Measurements from ENCODE around the gene PCNX1. TPM values are rescaled to one million over a fixed set of nuclear protein-coding genes. Genes with fewer than 3 reads are reported as not detected.

The PCNX1 gene
- total and polyA plus RNA-seq, 9 of the 15 experiments (the other 6 are each of a cell fraction or from before 2014, with no cell fraction given): 0.30 to 4.5 (median 2.3) TPM

DNA sequence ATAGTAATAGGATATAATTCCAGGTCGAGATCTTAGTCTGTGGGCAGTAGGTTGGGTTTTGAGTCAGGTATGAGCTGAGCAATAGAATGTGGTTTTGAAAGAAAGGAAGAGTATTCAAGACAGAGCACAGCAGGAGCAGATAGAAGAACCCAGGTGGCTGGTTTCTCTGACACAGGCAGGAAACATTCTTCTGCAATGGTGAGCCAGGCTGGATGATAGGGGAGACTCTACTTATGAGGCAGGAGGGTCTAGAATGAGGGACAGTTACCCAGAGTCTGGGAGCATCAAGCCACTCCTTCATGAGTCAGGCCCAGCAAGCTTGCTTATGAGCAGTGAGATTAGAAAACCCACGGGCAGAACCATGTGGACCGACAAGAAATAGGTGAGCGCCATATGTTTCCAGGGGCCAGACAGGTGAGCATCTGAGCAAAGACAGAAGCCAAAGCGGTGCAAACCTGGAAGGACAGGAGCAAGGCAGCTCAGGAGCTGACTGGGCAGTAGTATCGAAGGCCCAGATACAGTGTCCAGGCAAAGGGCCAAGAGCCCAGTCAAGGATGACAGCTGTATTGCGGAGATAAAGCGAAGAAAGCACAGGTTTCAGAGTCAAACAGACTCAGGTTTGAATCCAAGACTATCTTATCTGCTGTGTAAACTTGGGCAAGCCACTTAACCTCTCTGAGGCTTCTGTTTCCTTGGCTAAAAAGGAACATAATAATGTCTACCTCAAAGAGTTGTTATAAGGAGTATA, 22.5 kb upstream of the PCNX1 start (continued):
- peak in 1 of 2 experiments; percentile 93; a peak in 2 of 4 replicates for TF ChIP-seq RCOR1 (IDR thresholded peaks at IDR 0.05; ENCODE audit: borderline replicate concordance in 1 of 2, low read depth in 2 of 2, low read length in 2 of 2)
- TF ChIP-seq MTA2 (IDR thresholded peaks at IDR 0.05; ENCODE audit: low read depth): peak; percentile 45; the same call in 1 of the 2 replicates
- TF ChIP-seq, protein P1, sequence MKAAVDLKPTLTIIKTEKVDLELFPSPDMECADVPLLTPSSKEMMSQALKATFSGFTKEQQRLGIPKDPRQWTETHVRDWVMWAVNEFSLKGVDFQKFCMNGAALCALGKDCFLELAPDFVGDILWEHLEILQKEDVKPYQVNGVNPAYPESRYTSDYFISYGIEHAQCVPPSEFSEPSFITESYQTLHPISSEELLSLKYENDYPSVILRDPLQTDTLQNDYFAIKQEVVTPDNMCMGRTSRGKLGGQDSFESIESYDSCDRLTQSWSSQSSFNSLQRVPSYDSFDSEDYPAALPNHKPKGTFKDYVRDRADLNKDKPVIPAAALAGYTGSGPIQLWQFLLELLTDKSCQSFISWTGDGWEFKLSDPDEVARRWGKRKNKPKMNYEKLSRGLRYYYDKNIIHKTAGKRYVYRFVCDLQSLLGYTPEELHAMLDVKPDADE (conservative IDR thresholded peaks at IDR 0.05; ENCODE audit: control insufficient read depth, low read depth, low read length): no peak
- no peak for TF ChIP-seq MTF1 (CRISPR knock-in tag; IDR thresholded peaks at IDR 0.05; ENCODE audit: borderline replicate concordance)
- TF ChIP-seq, protein P2, sequence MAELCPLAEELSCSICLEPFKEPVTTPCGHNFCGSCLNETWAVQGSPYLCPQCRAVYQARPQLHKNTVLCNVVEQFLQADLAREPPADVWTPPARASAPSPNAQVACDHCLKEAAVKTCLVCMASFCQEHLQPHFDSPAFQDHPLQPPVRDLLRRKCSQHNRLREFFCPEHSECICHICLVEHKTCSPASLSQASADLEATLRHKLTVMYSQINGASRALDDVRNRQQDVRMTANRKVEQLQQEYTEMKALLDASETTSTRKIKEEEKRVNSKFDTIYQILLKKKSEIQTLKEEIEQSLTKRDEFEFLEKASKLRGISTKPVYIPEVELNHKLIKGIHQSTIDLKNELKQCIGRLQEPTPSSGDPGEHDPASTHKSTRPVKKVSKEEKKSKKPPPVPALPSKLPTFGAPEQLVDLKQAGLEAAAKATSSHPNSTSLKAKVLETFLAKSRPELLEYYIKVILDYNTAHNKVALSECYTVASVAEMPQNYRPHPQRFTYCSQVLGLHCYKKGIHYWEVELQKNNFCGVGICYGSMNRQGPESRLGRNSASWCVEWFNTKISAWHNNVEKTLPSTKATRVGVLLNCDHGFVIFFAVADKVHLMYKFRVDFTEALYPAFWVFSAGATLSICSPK (IDR thresholded peaks at IDR 0.05; ENCODE audit: borderline replicate concordance): no peak
- TF ChIP-seq, protein P3, sequence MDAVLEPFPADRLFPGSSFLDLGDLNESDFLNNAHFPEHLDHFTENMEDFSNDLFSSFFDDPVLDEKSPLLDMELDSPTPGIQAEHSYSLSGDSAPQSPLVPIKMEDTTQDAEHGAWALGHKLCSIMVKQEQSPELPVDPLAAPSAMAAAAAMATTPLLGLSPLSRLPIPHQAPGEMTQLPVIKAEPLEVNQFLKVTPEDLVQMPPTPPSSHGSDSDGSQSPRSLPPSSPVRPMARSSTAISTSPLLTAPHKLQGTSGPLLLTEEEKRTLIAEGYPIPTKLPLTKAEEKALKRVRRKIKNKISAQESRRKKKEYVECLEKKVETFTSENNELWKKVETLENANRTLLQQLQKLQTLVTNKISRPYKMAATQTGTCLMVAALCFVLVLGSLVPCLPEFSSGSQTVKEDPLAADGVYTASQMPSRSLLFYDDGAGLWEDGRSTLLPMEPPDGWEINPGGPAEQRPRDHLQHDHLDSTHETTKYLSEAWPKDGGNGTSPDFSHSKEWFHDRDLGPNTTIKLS (IDR thresholded peaks at IDR 0.05; ENCODE audit: borderline replicate concordance, low read depth): no peak
- TF ChIP-seq MTA1 (IDR thresholded peaks at IDR 0.05; ENCODE audit: borderline replicate concordance): no peak
- TF ChIP-seq SAFB (IDR thresholded peaks at IDR 0.05; ENCODE audit: borderline replicate concordance, low read depth, low read length): no peak
- no peak for TF ChIP-seq ELF2 (CRISPR knock-in tag; IDR thresholded peaks at IDR 0.05)
- TF ChIP-seq SNRNP70 (optimal IDR thresholded peaks at IDR 0.05; ENCODE audit: low read depth, low read length): no peak
- peak; percentile 84 to 85 for TF ChIP-seq KDM1A (IDR thresholded peaks at IDR 0.05)
- no peak for TF ChIP-seq BRCA1 (IDR thresholded peaks at IDR 0.05)
- TF ChIP-seq BRCA1 (CRISPR knock-in tag; IDR thresholded peaks at IDR 0.05): no peak
- no peak for TF ChIP-seq TAF9B (IDR thresholded peaks at IDR 0.05; ENCODE audit: partially characterized antibody)
- TF ChIP-seq GATAD2A (IDR thresholded peaks at IDR 0.05): no peak
- TF ChIP-seq RBFOX2 (IDR thresholded peaks at IDR 0.05; ENCODE audit: low read depth, low read length): no peak
- TF ChIP-seq ZNF253 (CRISPR knock-in tag; conservative IDR thresholded peaks at IDR 0.05): no peak
- TF ChIP-seq NFRKB (IDR thresholded peaks at IDR 0.05; ENCODE audit: low read depth): no peak
- TF ChIP-seq, protein P4, sequence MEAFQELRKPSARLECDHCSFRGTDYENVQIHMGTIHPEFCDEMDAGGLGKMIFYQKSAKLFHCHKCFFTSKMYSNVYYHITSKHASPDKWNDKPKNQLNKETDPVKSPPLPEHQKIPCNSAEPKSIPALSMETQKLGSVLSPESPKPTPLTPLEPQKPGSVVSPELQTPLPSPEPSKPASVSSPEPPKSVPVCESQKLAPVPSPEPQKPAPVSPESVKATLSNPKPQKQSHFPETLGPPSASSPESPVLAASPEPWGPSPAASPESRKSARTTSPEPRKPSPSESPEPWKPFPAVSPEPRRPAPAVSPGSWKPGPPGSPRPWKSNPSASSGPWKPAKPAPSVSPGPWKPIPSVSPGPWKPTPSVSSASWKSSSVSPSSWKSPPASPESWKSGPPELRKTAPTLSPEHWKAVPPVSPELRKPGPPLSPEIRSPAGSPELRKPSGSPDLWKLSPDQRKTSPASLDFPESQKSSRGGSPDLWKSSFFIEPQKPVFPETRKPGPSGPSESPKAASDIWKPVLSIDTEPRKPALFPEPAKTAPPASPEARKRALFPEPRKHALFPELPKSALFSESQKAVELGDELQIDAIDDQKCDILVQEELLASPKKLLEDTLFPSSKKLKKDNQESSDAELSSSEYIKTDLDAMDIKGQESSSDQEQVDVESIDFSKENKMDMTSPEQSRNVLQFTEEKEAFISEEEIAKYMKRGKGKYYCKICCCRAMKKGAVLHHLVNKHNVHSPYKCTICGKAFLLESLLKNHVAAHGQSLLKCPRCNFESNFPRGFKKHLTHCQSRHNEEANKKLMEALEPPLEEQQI (IDR thresholded peaks at IDR 0.05): no peak
- no peak for TF ChIP-seq SIN3A (IDR thresholded peaks at IDR 0.05; ENCODE audit: borderline replicate concordance in 2 of 2, control insufficient read depth in 1 of 2, low read depth in 2 of 2, low read length in 2 of 2)
- TF ChIP-seq ZNF354B (CRISPR knock-in tag; IDR thresholded peaks at IDR 0.05): no peak
- no peak for TF ChIP-seq HDAC8 (tag; IDR thresholded peaks at IDR 0.05)
- no peak for TF ChIP-seq RUNX1 (IDR thresholded peaks at IDR 0.05; ENCODE audit: low read depth)
- TF ChIP-seq TRIM28 (IDR thresholded peaks at IDR 0.05): no peak
